C4-2B (cell line): ENCODE results near the gene BTBD19.

Source experiments
- H3K27ac ChIP-seq: fragments of 450-650 bp; 2 replicates; pipeline ENCODE4 v1.5.1; 2017
- ZFX ChIP-seq: fragments of 450-650 bp; IDR thresholded peaks from 2 replicates; pipeline ENCODE4 v1.6.1; 2017
- TF ChIP-seq, protein P1 (sequence below): fragments of 450-650 bp; conservative IDR thresholded peaks from 2 replicates; pipeline ENCODE4 v1.5.1; 2017; ENCODE audit warnings: mild to moderate bottlenecking

BTBD19 gene

DNA sequence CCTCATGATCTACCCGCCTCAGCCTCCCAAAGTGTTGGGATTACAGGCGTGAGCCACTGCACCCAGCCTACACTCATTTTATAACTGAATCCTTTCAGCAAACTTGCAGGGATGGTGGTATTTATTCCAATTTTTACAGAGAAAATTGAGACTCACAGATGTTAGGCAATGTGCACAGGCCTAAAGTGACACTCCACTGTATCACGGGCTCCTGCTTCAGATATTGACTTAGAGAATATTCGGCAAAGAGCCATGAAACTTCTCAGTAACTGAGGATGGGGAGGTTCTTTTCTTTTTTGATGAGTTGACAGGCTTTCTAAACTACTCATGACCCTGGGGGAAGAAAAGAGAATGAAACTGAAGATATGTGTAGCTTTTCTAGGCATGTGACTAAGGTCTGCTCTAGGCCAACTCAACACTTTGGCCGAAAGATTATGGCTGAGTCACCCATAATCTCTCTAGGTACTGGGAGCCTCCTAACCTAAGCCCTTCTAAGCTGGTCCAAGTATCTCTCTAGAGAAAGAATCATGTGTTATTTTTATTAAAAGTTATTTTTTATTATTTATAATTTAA, 54.6 kb downstream of the BTBD19 start:
- TF ChIP-seq, protein P1, sequence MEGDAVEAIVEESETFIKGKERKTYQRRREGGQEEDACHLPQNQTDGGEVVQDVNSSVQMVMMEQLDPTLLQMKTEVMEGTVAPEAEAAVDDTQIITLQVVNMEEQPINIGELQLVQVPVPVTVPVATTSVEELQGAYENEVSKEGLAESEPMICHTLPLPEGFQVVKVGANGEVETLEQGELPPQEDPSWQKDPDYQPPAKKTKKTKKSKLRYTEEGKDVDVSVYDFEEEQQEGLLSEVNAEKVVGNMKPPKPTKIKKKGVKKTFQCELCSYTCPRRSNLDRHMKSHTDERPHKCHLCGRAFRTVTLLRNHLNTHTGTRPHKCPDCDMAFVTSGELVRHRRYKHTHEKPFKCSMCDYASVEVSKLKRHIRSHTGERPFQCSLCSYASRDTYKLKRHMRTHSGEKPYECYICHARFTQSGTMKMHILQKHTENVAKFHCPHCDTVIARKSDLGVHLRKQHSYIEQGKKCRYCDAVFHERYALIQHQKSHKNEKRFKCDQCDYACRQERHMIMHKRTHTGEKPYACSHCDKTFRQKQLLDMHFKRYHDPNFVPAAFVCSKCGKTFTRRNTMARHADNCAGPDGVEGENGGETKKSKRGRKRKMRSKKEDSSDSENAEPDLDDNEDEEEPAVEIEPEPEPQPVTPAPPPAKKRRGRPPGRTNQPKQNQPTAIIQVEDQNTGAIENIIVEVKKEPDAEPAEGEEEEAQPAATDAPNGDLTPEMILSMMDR = no peak
- no peak for TF ChIP-seq ZFX

More for the DNA sequence above, 54.6 kb downstream of the BTBD19 start:
- H3K27ac ChIP-seq = no peak overlapping the region
